Measurements from ENCODE around the gene PPM1H.

Gene PPM1H

GRCh38 chr12:62713723-62714122, 221.2 kb downstream of the PPM1H start:
- DNase-seq (ENCODE audit: low read depth), result no peak

GRCh38 chr12:62712681-62713573, 222.0 kb downstream of the PPM1H start:
- DNase-seq (ENCODE audit: low read depth), result no peak

GRCh38 chr12:62711631-62712241, 223.2 kb downstream of the PPM1H start:
- no peak for DNase-seq (ENCODE audit: low read depth)

- no peak for DNase-seq (ENCODE audit: low read depth)
These were observed 225.6 kb downstream of the PPM1H start for GRCh38 chr12:62709311-62709710.

- DNase-seq (ENCODE audit: low read depth), result no peak
These were observed 227.0 kb downstream of the PPM1H start for GRCh38 chr12:62707939-62708338.

GRCh38 chr12:62705846-62706245, 229.1 kb downstream of the PPM1H start:
- no peak for DNase-seq (ENCODE audit: low read depth)

DNA sequence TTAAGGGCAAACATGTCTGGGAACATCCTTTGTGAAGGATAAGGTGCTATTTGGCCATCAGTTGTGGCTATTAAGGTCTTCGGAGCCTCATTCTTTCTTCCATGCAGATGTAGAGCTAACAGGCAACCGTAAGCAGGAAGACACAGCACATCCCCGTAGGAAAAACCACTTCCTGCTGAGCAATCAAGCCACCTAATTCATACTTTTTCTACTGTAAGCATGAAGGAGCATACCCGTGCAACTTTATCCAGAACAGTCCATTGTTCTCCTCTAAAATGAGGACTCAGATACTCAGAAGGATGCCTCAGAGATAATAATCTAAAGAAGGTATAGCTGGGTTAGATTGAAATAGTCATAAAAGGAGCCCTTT, 232.0 kb downstream of the PPM1H start:
- no peak for DNase-seq (ENCODE audit: low read depth)

DNA sequence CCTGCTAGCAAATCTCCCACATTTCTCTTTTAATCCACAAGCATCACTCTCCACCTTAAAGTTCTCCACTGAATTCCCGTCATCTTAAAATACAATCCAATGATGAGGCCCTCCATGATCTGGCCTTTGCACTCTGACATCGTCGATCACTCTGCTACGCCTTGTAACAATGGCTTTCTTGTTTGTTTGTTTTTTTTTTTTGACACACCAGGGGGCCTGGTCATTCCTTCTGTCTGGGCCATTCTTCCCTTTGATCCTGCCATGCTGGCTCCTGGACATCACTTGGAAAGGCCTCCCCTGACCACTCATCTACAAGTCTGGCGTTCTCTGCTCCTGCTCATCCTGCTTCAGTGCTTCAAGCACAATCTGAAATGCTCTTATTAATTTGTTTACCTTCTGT, 233.5 kb downstream of the PPM1H start:
- DNase-seq (ENCODE audit: low read depth), result no peak

DNA sequence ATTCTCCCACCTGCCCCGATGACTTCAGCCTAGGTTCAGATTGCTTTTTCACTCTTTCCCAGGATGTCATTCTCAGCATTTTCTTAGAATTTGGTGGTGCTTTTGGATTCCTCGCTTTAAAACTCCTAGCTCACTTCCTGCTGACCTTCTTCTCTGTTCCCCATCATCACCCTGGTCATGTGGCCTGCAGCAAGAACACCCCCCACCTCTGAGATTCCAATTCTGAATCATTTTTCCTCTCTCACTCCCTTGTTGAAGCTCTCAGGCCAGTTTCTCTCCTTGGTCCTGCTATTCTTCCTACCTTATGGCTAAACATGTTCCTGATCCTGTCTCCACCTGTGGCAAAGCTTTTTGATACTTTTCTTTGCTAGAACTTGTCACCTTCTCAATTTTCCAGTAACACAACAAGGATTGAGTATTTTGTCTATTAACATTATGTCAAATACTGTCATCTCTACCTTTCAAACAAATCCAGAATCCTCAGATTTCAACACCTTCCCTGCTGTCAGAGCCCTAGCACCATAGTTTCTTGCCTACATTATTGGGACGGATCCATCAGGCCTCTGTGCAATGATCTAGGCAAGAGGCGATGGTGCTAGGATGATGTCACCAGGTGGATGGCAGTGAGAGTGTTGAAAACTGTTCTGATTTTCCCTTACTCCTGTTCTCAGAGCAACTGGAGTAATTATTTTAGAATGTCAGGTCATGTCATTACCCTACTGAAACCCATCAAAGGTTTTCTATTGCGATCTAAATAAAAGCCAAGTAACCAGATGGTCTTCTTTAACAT, 234.7 kb downstream of the PPM1H start:
- no peak for DNase-seq (ENCODE audit: low read depth)

DNA sequence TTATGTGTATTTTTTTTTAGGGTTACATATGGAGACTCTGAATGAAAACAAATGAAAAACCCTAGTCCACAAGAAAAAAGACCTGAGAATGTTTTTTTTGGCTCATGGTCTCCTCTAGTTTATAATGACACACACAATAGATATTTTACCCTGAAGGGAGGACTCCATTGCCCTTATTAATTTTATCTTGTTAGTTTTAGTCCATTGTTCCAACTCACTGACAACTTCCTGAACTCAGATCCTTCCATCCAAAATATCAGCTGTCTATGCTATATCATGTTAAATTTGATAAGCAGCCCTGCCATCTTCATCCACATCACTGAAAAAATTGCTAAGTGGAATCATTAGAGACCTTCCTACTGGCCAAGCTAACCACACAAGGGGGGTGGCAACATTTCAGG, 236.2 kb downstream of the PPM1H start:
- DNase-seq (ENCODE audit: low read depth), result no peak

- no peak for DNase-seq (ENCODE audit: low read depth)
These were observed 237.1 kb downstream of the PPM1H start for GRCh38 chr12:62697893-62698292.

DNA sequence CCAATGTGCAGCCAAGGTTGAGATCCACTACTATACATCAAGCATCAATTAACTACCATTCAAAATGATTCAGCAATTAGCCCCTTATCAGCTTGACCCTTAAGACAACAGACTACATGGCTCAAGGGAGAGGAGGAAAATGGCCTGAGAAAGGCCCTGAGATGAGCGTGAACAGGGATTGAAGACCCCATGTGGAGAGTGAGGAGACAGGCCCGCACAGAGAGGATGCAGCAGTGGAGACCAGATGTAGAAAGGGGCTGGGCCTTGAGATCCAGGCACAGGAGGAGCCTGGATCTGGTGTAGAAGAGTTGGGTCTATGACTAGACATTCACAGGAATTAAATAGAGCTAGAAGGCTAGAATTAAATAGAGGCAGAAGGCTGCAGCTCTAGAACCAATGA, 239.3 kb downstream of the PPM1H start:
- no peak for DNase-seq (ENCODE audit: low read depth)

DNA sequence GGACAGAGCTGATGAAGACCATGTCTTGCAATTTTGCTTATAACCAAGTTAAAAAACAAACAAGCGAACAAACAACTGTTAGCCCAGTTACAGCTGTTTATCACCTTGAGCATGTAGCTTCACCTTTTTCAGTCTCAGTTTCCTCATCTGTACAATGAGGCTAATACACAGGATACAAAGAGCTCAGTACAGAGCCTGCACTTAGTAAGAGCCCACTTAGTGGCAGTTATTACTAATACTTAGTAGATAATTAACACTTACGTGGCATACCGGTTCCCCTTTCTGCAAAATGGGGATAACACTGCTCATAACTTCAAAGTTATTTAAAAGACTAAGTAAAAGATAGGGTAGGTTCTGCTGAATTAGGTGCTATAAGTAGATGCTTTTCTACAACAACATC, 240.3 kb downstream of the PPM1H start:
- DNase-seq (ENCODE audit: low read depth), result no peak

DNA sequence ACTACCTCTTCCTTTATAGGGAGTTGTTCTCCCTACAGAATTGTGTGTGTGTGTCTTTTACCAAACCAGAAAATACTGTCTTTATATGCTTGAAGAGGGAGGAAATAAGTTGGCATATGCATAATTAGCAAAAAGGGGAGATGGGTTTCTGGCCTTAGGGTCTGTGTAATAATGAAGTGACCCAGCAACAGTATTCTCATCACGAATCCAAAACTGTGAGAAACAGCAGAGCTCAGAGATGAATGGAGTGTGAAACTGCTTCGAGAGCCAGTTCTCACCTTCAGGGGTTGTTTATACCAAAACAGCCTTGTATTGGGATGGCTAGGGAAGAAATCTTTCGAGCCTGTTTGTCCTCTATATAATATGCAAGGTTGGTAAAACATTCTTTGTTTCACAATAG, 240.8 kb downstream of the PPM1H start:
- DNase-seq (ENCODE audit: low read depth), result no peak

DNA sequence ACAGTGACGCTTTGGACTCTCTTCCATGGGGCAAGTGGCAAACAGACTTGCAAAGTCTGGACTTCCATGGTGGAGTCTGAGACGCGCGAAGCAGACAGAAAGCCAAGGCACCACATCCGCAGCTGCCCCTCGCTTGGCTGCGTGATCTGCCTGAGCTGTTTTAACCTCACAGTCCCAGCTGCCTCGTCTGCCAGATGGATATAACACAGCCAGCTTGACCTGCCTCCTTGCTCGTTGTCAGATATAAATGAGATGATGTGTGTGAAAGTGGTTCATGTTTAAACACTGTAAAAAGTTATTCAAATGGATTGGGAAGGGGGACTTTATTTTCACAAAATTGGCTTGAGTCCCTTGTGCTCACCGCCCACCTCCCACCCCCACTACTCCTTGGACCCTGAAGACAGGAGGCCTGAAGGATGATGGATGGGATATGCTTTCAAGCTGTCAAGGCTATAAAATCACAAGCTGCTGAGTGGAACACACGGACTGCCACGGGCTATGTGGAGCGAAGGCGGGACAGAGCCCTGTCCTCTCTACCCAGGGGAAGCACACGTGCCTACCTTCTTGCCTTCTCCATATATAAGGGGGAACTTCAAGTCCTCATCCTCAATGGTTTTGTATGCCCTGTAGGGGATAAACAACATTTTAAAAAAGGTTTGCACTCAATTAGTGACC, 241.4 kb downstream of the PPM1H start:
- DNase-seq (ENCODE audit: low read depth), result no peak

DNA sequence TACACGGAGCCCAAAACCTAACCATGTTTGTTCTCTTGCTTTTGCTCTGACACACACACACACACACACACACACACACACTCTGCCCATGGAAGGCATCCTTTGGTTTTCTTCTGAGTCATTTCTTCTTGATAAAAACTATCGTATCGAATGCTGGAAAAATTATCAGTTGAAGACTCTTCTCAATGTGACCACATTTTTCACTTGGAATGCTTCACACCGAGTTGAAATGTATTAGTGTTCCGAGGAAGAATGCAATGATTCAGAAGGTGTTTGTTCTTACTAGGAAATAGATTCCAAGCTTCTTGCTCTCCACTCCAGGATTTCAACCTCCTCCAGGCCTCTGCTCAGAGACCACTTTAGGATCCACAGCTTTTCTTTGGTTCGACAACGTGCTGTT, 242.1 kb downstream of the PPM1H start:
- DNase-seq (ENCODE audit: low read depth), result no peak

DNA sequence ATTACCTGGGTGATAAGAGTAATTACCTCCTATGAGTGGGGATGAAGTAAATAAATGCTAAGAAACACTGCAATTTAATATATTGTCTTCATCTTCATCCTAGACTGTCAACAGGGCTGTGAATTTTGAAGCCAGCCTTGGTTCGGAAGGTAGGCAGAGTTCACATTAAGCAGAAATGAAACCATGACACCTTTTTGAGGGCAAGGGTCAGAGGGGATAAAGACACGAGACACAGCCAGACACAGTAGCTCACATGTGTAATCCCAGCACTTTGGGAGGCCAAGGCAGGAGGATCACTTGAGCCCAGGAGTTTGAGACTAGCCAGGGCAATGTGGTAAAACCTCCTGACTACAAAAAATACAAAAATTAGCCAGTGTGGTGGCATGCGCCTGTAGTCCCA, 243.6 kb downstream of the PPM1H start:
- no peak for DNase-seq (ENCODE audit: low read depth)

GRCh38 chr12:62689042-62689839, 245.7 kb downstream of the PPM1H start:
- DNase-seq (ENCODE audit: low read depth), result no peak

GRCh38 chr12:62686938-62687337, 248.0 kb downstream of the PPM1H start:
- DNase-seq (ENCODE audit: low read depth), result no peak

DNA sequence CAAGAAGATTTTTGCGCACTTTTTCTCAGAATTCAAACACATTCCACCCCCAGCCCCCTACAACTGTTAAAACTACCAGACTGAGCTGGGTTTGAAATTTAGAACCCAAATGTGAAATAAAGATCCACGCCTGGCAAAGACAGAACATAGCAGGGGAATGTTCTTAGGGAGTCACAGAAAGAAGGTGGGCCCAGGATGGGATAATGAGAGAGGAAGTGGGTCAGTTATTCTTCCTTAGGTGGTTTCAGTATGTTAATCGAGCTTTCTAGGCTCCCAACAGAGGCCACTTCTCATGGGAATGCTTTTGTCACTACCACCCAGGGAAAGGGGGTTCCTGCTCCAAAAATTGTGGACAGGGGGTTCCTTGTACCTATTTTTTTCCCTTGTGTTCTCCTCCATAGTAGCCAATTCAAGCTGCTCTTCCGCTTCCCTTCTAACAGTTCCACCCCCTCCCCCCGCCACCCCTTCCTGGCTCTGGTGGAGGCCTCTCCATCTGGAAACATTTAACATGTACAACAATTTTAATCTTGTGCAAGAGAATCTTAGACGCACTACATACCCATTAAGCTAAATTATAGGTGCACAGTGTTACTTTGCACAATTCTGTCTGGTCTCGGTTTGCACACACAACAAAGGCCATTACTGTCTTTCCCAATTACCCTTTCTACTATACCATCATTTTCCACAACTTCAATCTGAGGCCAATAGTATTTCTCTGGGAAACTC, 250.2 kb downstream of the PPM1H start:
- DNase-seq (ENCODE audit: low read depth), result no peak
